ENCODE measurements around the gene PDE10A.
"Not testable (repeated sequence)": the region's sequence is repeated elsewhere in the genome, so short reads cannot be mapped to it uniquely, and the experiment has no call there.

PDE10A gene

DNA sequence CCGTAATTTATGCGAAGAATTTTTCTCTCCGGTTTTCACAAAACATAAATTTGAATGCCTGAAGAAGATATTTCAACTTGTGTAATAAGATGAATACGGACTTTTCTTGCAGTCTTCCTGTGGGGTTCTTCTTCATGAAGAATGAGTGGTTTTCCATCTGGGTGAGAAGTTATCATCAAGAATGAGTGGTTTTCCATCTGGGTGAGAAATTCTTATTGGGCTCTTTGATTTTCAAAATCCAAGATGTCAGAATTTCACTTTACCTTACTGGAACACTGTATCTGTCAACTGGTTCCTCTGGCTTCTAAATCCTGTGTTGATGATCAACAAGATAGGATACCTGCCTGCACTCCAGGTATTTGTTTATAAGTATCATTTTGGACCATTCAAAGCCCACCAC lies 193.6 kb downstream of the PDE10A start:
- DNase-seq (ENCODE audit: low read depth in 2 of 2): no peak

DNA sequence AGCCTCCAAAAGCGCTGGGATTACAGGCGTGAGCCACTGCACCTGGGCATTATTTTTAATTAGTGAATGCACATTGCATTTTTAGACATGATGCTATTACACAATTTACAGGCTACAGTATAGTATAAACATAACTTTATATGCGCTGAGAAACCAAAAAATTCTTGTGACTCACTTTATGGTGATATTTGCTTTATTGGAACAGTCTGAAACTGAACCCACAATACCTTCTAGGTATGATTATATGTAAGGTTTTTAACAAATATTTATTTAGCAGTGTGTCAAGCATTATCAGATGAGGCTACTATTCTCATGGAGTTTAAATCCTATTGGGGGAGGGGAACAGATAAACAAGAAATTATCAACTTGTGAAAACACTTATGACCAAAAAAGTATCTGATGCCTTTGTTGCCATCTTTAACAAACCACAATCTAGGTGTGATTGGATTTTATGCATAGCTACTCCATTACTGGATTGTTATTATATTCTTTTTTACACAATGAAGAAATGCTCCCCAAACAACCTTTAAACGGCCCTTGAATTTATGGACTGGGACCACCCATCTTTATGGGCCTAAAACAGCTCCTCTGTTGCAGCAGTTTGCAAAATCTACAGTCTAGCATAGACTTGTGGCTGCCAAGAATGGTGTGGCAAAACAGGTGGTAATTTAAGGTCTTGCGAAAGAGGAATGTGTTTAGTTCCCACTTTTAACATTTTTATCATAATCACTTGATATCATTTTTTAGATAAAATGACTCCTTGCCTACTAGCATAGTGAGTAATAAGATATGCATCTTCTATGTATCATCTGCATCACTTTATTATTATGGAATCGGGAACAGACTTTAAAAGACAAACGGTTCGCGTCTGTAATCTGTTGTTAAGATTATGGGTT lies 194.5 kb downstream of the PDE10A start:
- no peak for DNase-seq (ENCODE audit: low read depth in 2 of 2)

DNA sequence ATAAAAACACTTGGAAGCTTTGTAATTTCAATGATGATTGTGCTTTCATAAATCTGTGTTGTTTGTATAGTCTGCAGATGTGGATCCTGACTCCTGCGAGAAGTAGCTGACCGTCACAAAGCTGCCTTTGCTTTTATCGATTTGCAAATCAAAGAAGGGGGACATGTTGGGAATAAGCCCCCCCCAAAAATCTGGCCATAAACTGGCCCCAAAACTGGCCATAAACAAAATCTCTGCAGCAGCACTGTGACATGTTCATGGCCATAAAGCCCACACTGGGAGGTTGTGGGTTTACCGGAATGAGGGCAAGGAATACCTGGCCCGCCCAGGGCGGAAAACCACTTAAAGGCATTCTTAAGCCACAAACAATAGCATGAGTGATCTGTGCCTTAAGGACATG lies 199.5 kb downstream of the PDE10A start:
- DNase-seq (ENCODE audit: low read depth in 2 of 2): not testable (repeated sequence)

DNA sequence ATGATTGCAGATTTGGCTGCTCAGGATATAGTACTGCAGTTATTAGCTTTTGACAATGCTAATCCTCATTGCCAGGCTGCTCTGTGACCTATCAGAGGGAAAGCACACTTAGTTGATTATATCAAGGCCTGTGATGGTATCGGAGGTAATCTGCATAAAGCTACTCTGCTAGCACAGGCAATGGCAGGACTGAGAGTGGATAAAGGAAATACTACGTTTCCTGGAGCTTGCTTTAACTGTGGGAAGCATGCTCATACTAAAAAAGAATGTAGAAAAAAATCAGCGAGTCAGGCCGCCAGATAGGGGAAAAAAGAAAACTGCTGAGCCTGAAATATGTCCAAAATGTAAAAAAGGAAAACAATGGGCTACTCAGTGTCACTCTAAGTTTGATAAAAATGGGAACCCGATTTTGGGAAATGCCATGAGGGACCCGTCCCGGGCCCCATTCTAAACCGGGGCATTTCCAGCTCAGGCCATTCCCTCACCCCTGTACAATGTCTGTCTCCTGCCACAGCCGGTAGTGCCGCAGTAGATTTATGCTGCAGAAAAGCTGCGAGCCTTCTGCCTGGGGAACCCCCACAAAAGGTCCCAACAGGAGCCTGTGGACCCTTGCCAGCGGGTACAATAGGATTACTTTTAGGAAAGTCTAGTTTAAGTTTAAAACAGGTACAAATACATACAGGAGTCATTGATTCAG lies 203.3 kb downstream of the PDE10A start:
- not testable (repeated sequence) for DNase-seq (ENCODE audit: low read depth in 2 of 2)

DNA sequence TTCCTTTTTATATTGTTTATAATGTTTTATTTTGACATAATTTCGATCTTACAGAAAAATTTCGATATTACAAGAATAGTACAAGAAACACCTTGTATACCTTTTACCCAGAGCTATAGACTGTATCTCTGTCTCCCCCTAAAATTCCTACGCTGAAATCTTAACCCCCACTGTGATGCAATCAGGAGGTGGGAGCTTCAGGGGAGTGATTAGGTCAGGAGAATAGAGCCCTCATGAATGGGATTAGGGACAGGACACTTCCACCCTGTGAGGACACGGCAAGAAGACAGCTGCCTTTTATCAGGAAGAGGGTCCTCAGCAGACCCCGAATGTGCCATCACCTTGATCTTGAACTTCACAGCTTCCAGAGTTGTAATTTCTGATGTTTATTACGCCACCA lies 204.9 kb downstream of the PDE10A start:
- DNase-seq (ENCODE audit: low read depth in 2 of 2): no peak

DNA sequence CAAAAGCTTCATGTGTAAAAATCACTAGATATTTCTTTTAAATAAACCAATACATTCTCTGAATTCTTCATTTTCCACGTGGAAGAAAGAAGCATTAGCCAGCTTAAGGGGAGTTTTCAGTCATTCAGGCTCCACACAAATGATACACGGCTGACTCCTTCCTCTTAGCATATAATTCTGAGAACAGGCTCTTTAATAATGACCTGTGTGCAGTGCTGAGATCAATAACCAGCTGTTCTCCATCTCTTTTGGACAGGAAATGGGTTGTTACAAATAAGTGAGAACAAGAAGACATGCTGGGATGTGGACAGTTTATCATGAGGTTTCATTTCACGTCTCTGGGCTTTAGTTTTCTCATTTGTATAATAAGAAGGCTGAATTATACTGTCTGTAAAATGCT lies 206.8 kb downstream of the PDE10A start:
- DNase-seq (ENCODE audit: low read depth in 2 of 2): no peak

DNA sequence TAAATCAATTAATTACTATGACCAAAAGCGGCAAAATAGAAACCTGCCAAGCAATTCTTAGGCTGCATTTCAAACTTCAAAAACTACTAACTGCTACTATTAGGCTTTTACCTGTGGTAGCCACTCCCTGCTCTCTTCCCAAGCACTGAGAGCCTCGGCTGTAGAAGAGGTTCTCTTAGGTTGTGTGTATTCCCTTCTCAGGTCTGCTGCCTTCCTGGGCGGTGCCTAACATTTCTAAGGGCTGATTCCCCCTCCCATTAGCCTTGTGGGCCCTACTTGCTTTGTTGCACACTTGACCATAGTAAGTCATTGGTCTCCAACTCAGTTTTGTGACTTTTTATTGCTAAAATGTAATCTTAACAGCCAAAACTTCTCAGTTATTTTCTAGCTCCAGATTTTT lies 207.6 kb downstream of the PDE10A start:
- DNase-seq (ENCODE audit: low read depth in 2 of 2): no peak

DNA sequence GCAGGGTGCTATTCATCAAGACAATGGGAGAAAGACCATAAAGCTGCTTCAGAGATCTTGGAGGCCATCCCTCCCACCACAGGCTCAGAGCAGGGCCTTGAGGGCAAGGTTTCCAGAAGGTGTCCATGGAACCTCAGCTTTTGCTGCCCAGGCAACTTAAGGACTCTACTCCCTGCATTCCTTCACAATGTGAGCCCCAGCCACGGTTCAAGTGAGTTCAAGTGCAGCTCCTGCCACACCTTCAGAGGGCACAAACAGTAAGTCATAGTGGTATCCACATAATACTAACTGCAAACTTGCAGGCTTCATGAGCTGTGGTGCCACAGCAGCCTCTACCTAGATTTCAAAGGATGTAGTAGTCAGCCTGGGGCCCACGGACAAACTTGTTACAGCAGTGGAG lies 209.6 kb downstream of the PDE10A start:
- no peak for DNase-seq (ENCODE audit: low read depth in 2 of 2)

DNA sequence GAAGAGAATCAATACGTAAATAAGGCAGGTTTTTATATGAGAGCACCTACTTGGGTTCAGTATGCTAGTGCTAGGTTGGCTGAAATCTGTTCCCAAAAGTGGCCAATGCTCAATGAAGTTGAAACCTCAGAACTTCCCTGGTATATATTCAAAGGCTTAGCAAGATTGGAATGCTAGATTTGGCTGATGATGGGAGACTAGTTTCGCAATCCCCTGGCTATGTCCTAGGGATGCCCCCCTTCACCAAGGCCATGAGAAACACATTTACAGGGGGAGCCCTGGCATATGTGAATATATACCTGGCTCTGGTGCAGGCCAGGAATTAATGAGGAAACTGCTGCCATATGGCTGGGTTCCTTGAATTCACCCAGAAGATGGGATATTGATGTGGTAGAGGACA lies 211.2 kb downstream of the PDE10A start:
- no peak for DNase-seq (ENCODE audit: low read depth in 2 of 2)

DNA sequence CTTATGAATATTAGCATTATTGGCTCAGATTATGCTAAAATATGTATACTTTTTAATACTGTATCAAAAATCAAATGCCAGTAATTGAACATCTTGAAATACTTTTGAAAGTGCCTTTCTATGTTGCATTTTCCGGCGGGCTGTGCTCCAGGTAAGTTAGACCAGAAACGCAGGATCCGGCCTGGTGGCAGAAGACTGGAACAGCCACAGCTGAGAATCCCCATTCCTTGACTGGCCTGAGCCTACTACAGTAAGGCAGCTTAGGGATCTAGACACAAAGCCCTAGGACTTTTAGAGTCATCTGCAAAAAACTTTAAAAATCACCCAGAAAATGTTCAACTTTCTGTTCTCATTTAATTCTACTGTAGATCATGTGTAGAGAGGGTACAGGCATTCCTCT lies 214.8 kb downstream of the PDE10A start:
- DNase-seq (ENCODE audit: low read depth in 2 of 2): no peak

DNA sequence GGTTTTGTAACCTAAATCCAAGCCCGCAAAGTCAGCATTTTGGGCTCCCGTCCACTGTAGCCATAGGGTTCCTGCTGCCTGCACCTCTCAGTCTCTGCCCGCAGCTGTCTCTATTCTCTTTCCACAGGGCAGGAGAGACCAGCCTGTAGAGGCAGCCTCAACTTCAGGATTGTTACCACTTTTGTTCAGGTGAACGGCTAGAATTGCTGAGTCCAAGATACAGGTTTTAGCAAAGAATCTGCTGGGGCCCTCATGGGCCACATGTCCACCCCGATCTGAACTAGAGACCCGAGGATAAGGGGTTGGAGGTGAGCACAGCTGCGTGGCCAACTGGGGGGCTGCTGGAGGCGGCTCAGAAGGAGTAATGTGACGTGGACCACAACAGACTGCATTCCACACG lies 215.9 kb downstream of the PDE10A start:
- DNase-seq (ENCODE audit: low read depth in 2 of 2): no peak

DNA sequence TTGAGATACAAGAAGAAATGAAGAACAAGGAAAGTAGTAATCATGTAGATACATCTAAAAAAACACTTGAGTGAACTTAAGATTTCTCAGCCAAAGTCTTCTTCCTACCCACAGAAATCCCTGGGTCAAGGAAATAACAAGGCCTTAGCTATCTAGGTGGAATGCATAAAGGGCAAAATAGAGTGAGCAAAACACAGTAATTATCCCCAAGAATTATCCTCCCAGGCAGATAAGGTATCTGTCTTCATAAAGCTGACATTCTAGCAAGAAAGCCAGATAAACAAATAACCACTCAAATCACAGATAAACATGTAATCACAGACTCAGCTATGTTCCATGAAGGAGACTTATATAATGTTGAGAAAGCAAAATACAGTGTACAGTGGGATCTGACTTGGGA lies 216.7 kb downstream of the PDE10A start:
- no peak for DNase-seq (ENCODE audit: low read depth in 2 of 2)

DNA sequence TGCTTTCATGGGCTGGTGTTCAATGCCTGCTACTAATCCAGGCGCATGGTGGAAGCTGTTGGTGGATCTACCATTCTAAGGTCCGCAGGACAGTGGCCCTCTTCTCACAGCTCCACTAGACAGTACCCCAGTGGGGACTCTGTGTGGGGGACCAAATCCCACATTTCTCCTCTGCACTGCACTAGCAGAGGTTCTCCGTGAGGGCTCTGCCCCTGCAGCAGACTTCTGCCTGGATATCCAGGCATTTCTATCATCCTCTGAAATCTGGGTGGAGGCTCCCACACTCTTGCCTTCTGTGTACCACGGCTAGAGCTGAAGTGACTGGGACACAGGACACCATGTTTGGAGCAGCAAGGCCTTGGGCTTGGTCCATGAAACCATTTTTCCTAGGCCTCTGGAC lies 219.6 kb downstream of the PDE10A start:
- DNase-seq (ENCODE audit: low read depth in 2 of 2): no peak

DNA sequence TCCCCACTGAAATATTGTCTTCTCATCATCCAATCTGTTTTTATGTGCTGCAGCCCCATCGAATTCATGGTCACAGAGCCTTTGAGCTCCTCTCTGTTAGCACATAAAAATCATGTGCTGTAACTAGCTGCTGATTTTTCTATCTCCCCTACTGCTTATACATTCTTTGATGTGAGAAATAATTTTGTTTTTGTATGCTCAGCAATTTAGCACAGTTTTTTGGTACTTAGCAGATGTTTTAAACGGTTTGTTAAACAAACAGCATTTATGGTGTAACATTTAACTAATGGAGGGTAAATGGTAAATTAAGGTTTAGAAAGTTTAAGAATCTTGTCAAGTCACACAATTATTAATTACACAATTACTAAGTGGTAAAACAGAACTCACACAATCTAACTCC lies 221.9 kb downstream of the PDE10A start:
- DNase-seq (ENCODE audit: low read depth in 2 of 2): no peak

DNA sequence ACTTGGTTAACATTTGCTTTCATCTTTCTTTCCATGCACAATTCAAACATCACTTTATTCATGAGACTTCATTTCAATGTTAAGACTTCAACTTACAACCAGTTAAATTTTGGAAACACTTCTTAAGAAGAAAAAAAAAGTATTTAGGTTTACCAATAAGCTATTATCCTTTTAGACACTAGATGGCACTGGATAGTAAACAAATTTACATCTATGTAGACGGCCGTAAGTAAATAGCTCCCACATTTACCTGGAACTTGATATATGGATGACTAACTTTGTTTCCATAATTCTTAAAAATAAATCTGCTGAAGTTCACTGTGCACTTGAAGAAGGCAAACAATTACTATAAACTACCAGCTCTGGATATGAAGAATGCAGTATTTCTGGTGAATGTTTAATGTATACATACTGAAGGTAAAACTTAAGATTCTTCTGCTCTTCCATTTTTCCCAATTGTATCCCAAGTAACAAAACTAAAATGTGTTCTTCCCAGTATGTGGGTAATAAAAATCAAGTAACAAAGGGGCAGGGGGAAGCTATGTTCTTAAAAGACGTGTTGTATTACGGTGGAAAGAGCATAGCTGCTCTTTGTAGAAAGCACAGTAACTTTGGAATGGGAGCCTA lies 223.0 kb downstream of the PDE10A start:
- DNase-seq (ENCODE audit: low read depth in 2 of 2): peak; percentile 5 to 6

DNA sequence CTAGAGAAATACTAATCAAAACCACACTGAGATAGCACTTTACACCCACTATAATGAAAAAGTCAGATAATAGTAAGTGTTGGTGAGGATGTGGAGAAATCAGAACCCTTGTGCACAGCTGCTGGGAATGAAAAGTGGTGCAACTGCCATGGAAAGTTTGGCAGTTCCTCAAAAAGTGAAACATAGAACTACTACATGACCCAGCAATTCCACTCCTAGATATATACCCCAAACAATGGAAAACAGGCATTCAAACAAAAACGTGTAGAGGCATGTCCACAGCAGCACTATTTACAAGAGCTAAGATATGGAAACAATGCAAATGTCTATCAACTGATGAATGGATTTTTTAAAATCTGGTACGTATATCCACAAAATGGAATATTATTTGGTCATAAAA lies 236.1 kb downstream of the PDE10A start:
- DNase-seq (ENCODE audit: low read depth in 2 of 2): no peak

DNA sequence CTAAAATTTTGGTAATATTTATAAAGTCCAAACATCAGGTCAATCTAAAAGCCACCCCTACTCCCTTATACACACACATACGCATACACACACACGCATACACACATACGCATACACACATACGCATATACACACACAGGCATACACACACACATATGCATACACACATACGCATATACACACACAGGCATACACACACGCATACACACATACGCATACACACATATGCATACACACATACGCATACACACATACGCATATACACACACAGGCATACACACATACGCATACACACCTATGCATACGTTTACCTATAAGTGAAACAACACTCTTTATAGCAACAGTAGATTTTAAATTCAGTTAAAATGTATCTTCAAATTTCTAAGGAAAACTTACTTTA lies 240.8 kb downstream of the PDE10A start:
- no peak for DNase-seq (ENCODE audit: low read depth in 2 of 2)

DNA sequence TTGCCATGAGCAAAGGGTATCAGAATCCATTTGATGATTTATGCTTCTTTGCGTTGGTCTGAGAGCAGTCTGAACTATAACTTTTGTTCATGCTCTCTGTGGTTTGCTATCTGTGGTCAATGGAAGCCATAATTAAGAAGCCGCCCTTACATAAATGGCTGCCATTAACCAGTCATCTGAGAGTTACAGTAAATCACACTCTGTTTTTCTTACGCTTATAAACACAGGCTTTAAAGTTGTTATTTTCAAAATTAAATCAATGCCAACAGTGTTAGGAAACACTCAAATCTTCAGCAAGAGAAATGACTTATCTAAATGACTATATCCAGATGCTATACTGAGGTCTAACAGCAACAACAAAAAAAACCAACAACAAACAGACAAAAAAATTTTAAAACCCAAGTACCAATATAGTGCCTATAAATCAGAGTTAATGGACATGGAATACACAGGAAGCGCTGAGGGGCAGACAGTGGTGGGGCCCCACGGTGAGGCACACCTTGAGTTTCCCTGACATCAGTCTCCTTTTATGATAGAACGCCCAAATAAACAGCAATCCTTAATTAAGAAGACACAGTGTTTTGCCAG lies 245.7 kb downstream of the PDE10A start:
- no peak for DNase-seq (ENCODE audit: low read depth in 2 of 2)

DNA sequence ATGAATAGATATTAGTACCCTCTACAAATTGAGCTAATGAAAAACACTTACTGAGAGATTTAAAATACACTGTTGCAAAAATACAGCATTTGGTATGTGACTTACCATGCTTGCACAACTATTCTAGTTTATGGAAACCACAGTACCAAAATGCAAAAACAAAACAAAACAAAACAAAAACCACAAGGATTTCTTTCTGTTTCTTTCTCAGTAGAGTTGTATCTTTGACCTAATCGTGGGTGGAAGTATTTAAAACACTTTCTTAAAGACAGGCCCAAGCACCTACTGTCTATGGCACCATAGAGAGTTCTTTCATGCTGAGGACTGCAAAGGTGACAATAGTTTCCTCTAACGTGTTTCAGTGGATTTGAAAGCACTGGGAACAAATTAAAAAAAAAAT lies 258.3 kb downstream of the PDE10A start:
- no peak for DNase-seq (ENCODE audit: low read depth in 2 of 2)

DNA sequence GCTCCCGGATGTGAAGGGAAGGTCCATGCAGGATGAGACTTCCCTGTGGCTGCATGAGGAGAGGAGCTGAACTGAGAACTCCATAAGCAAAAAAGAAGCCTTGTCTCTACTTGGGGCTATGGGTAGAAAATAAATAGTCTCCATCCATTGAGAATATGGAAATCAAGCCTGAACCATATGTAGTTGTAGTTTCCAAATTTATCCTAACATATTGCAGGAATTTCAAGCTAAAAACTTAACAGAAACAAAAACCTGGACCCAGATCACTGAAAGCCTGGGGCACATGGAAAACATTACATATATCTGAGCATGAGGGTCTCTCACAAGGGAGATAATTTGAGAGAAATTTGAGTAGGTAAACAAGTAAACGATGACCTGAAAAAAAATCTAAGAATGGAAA lies 258.7 kb downstream of the PDE10A start:
- DNase-seq (ENCODE audit: low read depth in 2 of 2): no peak

DNA sequence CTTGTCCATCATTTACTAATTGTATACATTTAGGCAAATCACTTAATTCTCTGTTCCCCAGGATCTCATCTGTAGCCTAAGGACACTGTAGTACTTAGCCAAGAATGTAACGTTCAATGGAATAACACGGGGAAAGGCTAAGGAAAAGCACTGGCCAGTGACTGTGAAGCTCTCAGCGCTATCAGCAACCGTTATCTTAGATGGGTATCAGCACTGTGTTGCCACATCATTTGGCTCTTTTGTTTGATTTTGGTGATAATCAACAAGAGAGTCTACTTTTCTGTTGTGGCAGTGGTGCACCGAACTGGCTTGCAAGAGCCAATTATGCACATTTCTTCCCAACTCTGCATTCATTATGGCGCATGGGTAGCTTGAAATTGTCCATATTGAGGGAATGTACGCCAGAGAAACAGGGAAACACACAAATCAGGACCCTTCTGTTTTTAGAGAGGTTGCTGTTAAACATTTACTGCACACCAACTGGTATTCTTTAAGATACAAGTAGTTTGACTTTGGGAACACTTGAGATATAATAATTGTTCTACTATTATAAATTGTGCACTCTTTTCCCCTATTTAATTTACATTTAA lies 259.9 kb downstream of the PDE10A start:
- DNase-seq (ENCODE audit: low read depth in 2 of 2): no peak

DNA sequence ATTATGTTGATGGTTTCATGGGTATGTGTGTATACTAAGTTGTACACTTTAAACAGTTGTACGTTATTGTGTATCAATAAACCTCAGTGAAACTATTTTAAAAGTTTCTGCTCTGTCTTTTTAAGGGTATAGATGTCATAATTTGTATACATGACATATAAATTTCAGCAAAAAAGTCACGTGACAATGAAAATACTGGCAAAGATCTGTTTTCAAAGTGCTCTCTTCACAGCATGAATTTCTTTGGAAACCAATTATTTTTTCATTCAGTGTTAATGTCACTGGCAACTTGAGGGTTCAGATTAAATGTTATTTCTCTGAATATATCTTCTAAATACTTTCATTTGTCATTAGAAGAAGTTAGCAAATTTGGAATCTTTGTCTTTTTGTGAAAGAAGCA lies 261.9 kb downstream of the PDE10A start:
- no peak for DNase-seq (ENCODE audit: low read depth in 2 of 2)
